Measurements from ENCODE around the gene TNMD.

The TNMD gene

DNA sequence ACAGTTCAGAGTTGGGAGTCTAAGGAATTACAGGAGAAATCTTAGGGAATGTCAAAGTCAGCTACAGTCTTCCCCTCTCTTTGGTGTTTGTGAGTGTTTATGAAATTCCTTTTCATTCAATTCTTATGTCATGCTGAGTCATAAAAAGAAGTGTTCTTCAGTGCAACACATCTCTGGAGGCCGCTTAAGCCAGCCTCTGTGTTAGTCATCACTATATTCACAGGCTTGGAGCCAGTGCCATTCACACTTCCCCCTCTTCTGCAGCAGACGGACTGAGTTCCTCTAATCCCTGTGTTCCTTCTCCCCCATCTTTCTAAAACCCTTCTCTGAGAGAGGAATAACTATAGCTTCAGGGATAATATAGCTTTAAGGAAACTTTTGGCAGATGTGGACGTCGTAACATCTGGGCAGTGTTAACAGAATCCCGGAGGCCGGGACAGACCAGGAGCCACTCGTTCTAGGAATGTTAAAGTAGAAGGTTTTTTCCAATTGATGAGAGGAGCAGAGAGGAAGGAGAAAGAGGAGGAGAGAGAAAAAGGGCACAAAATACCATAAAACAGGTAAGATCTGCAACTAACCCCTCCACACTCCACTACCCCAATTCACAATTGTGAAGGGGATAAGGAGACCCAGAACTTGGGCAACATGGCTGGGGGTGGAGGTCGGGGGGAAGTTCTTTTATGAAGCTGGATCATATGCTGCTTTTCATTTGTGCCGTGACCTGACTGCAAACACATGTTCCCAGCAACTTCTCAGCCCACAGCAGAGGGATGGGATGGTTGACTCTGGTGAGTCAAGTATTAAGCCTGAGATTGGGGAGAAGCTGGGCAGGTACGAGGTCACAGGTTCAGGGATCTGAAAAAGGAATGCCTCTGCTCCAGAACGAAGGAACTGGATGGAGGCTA is 59.5 kb downstream of the TNMD start, which contains the start of gene SRPX2:
Gene SRPX2, plus strand, starts transcription at position 244 of the 905 bp plus-strand sequence. CDS start 2,124 bp downstream, outside the sequence.
- DNase-seq (ENCODE audit: low spot score) = peak; percentile 77

DNA sequence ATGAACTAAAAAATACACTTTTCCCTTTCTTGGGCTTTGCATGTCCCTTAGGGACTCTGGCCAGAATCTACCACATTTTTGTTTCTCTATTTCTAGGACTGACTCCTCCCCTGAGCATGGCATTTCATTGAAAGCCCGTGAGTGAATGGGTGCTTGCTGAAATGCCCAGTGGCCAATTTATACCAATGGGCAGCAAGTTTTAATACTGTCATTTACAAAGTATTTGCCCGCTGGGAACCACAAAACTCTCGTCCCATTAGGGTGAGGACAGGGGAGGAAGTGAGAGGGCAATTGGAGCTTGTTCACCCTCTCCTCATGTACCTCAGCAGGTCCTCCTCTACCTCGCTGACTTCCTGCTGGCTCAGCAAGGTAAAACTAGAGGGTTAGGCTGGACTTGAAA is 60.4 kb downstream of the TNMD start:
- no peak for DNase-seq (ENCODE audit: low spot score)

DNA sequence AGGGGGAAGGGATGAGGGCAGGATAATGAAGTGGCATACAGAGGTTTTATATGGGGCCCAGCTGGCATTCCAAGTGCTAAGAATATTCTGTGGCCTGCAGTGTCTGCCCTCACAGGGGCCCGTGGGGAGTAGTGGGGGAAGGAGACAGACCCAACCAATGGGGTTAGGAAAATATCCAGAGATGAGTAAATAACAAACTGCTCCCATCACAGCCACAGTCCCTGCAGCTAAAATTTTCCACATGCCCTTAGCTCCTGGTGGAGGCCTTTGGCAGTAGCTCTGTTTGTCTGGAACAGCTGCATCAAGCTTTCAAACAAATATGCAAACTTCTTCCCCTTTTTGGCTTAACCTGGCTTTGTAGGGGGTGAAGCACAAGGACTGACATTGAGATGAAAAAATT is 62.4 kb downstream of the TNMD start:
- DNase-seq (ENCODE audit: low spot score) = no peak

DNA sequence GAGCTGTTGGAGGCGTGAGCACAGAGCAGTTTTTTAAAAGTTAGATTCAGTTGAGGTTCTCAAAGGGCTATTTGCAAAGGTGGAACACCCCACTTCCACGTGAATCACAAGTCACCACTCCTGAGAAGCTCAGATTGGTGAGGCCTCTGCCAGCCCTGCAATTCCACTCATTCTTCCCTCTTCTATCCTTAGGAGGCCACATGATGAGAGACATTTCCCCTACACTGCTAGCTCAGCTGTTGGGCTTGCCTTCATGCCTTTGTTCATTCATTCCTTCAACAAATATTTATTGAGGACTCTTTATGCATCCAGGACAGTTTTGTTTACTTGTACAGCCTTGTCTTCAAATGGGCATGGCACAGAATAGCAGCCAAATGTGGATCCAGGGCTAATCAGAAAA is 63.0 kb downstream of the TNMD start:
- no peak for DNase-seq (ENCODE audit: low spot score)

DNA sequence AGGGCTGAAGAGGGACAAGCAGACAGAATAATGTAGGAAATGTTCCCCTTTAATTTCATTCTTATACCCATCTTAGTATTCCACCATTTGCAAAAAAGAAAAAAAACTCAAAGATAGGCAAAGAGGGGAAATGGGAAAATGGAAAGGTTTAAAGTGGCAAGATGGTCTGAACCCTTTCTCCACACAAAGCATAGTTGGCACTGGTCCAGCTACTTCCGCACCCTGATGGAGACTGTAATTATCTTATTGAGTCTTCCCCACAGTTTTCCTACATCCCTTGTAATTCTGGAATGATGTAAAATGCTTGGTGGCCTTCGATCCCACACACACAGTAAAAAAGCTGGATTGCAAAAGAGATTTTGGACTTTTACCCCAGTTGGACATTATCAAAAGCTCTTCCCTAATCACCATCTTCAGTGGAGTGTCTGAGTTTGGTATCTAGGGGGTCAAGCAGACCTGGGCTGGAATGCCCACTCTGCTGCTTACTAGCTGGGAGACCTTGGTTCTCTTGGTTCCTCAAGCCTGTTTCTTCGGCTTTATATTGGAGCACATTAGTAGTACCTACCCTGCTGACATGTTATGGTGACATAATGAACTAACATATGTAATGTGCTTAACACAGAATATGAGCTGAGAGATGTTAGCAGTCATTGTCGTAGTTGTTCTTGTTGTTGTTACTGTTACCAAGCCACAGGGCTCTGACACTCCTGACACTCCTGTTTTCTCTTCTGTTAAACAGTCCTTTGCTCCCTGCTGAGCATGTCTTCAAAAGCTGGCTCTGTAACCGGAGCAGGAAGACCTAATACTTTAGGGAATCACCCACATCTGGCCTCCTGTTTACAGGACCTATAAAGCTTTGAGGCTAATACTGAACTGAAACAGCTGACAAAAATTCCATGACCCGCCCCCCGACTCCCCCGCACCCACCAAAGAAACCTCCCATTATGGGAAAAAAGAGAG is 64.0 kb downstream of the TNMD start:
- DNase-seq (ENCODE audit: low spot score) = no peak

All from kidney capillary endothelial cell (primary cell).